Sigmoid colon (tissue), 7 donors: Measurements from ENCODE around the gene SLX4IP. TPM values are rescaled to one million over a fixed set of nuclear protein-coding genes. Genes with fewer than 3 reads are reported as not detected.

Experiments
- DNase-seq: peaks from one replicate; pipeline ENCODE4 v3.0.0-alpha.2; 2019
- H3K27ac ChIP-seq, 4 donors: fragments of 200-600 bp; sonication (generic); one replicate each; pipeline ENCODE4 v1.5.1; 2016 to 2019; ENCODE audit warnings: mild to moderate bottlenecking in 1 of 4
- H3K27me3 ChIP-seq, 3 donors: fragments of 200-600 bp; sonication (generic); one replicate each; pipeline ENCODE4 v1.5.1; 2019; ENCODE audit warnings: mild to moderate bottlenecking in 1 of 3
- H3K36me3 ChIP-seq, 4 donors: fragments of 200-600 bp; sonication (generic); one replicate each; pipeline ENCODE4 v1.5.1; 2016 to 2019
- H3K4me1 ChIP-seq, 4 donors: fragments of 200-600 bp; sonication (generic); one replicate each; pipeline ENCODE4 v1.5.1; 2017 to 2019
- H3K4me3 ChIP-seq, 4 donors: fragments of 200-600 bp; sonication (generic); one replicate each; pipeline ENCODE4 v1.5.1; 2017 to 2019; ENCODE audit warnings: mild to moderate bottlenecking in 2 of 4, moderate library complexity in 1 of 4
- H3K9me3 ChIP-seq, 4 donors: fragments of 200-600 bp in 3 of 4; sonication (generic) in 3 of 4; one replicate each; pipeline versions ENCODE4 v1.5.1 to v1.6.1; 2013 to 2019
- EP300 ChIP-seq, 4 donors: sonication (generic); formaldehyde crosslinking; IDR thresholded peaks; one replicate each; pipeline ENCODE4 v1.6.1; 2017; ENCODE audit warnings: antibody characterized with exemption in 4 of 4
- POLR2A ChIP-seq, 2 donors: fragments of 450-650 bp; IDR thresholded peaks; one replicate each; pipeline ENCODE4 v1.6.1; 2016; ENCODE audit warnings: antibody characterized with exemption in 2 of 2, mild to moderate bottlenecking in 2 of 2, moderate library complexity in 2 of 2
- POLR2AphosphoS5 ChIP-seq, 4 donors: sonication (generic); formaldehyde crosslinking; IDR thresholded peaks; one replicate each; pipeline ENCODE4 v1.6.1; 2017; ENCODE audit warnings: antibody characterized with exemption in 4 of 4
- WGBS, 2 donors: extraction: QIAGEN DNeasy Blood & Tissue Kit; methylation state at CpG; one replicate each; pipeline ENCODE4 v1.1.7; 2013; 5-methylcytosine and 5-hydroxymethylcytosine counted together
- intact Hi-C: fragments of 100-400 bp; cut with DNase I; formaldehyde crosslinking; loops from one replicate; pipeline ENCODE4 v1.15.1; 2023
- polyA plus RNA-seq, 3 donors: library from polyadenylated mRNA; stranded (reverse); fragments of 200-250 nt; gene quantifications; one replicate each; pipeline ENCODE4 v1.2.3, GENCODE V29; 2013
- total RNA-seq, 4 donors: library from RNA; depleted of rRNA; stranded (reverse); fragments of >200 nt; gene quantifications; one replicate each; pipeline ENCODE4 v1.1.0, GENCODE V29; 2016
- TF ChIP-seq, protein P1 (sequence below), 4 experiments: fragments of 450-650 bp in 3 of 4; fragments of 200-600 bp in 1 of 4; IDR thresholded peaks; one replicate each; pipeline ENCODE4 v1.5.1; 2016 to 2019; ENCODE audit warnings: antibody characterized with exemption in 4 of 4, mild to moderate bottlenecking in 3 of 4, moderate library complexity in 2 of 4
- donor health status: healthy with polysubstance abuse.
- donor health status: Bipolar disorder and iron deficiency.
- donor health status: healthy.

Gene SLX4IP
- total and polyA plus RNA-seq, 7 donors, result 1.2 to 4.2 (median 2.4) TPM

DNA sequence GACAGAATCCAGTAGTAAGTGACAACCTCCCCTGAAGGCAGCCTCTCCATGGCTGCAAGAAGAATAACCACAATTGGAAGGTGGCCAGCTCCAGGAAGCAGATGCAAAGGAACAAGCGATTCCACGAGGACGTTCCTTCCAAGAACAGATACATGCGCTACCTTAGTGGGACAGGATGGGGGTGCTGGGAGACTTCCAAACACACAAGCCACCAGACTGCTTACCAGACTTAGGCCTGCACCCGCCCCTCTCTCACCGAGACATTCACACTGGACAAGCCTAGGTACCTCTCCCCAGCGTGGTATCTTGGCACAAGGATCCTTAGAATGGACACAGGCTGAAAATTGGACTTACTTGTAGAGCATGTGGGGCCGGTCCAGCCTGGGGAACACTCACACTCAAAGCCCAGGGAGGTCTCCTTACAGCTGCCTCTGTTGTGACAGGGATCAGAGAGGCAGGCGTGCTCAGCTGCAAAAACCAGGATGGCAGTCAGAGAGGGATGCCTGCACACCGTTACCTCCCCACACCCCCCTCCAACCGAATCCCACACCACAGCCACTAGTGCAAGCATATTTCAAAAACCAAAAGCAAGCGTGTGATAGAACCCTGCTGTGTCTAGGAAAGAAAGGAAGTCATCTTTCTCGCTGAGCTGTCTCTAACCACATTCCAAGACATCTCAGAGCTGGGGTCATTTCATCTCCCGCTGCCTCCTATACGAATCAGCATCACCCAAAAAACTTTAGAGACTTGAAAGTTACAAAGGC is 216.3 kb downstream of the SLX4IP start:
- peak overlapping the region; percentile 27 to 87 (median 83) for H3K27ac ChIP-seq
- H3K36me3 ChIP-seq, result peaks cover 21 to 72% (median 44%) of the 10 kb centered on the region in 4 donors
- no peaks in the 10 kb centered on the region for H3K9me3 ChIP-seq
- 62 to 78% methylated on average over 15 of the region's 15 CpGs for WGBS, 2 donors
- peak; percentile 85 for DNase-seq
- peak in 1 of 4 donors; percentile 32 for TF ChIP-seq POLR2AphosphoS5 (IDR thresholded peaks at IDR 0.05)
- TF ChIP-seq EP300 (IDR thresholded peaks at IDR 0.05), result no peak
- intact Hi-C loops, result loop anchor here (5.0 kb wide), 1 partner anchor 179 kb away; no protein-coding TSS in a partner anchor
- H3K27me3 ChIP-seq, result no peaks in the 10 kb centered on the region
- H3K4me1 ChIP-seq, result peaks cover 0 to 59% (median 55%) of the 10 kb centered on the region in 4 donors
- no peak overlapping the region for H3K4me3 ChIP-seq

DNA sequence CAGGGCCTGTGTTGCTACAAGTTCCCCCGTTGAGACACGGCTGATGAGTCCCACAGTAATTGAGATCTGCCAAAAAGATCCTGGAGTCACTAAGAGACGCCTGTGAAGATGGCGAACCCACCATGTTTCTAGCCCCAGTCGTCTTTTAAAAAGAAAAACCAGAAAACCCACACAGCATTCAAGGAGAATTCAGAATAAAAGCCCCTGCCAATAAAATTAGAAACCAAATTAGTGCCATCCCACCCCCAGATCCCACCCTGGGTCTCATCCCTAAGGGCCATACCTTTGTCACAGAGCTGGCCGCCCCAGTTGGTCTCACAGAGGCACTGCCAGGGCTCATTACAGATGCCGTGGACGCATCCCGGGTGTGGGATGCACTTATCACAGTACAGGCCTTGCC is 217.1 kb downstream of the SLX4IP start:
- intact Hi-C loops, result loop anchor here (2.0 to 5.0 kb wide), 2 partner anchors 19 to 180 kb away; no protein-coding TSS in a partner anchor
- H3K27me3 ChIP-seq, result no peaks in the 10 kb centered on the region
- WGBS, 2 donors, result 89 to 90% methylated on average over 9 of the region's 9 CpGs
- peak overlapping the region; percentile 7 to 87 (median 83) for H3K27ac ChIP-seq
- peaks cover 14 to 72% (median 37%) of the 10 kb centered on the region in 4 donors for H3K36me3 ChIP-seq
- H3K4me1 ChIP-seq, result peaks cover 0 to 66% (median 61%) of the 10 kb centered on the region in 4 donors
- no peaks in the 10 kb centered on the region for H3K9me3 ChIP-seq
- no peak overlapping the region for H3K4me3 ChIP-seq
- TF ChIP-seq EP300 (IDR thresholded peaks at IDR 0.05) (no peak), POLR2AphosphoS5 (IDR thresholded peaks at IDR 0.05) (no peak), POLR2A (IDR thresholded peaks at IDR 0.05) (no peak)
- TF ChIP-seq, protein P1, sequence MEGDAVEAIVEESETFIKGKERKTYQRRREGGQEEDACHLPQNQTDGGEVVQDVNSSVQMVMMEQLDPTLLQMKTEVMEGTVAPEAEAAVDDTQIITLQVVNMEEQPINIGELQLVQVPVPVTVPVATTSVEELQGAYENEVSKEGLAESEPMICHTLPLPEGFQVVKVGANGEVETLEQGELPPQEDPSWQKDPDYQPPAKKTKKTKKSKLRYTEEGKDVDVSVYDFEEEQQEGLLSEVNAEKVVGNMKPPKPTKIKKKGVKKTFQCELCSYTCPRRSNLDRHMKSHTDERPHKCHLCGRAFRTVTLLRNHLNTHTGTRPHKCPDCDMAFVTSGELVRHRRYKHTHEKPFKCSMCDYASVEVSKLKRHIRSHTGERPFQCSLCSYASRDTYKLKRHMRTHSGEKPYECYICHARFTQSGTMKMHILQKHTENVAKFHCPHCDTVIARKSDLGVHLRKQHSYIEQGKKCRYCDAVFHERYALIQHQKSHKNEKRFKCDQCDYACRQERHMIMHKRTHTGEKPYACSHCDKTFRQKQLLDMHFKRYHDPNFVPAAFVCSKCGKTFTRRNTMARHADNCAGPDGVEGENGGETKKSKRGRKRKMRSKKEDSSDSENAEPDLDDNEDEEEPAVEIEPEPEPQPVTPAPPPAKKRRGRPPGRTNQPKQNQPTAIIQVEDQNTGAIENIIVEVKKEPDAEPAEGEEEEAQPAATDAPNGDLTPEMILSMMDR (IDR thresholded peaks at IDR 0.05), result no peak
- no peak for DNase-seq

DNA sequence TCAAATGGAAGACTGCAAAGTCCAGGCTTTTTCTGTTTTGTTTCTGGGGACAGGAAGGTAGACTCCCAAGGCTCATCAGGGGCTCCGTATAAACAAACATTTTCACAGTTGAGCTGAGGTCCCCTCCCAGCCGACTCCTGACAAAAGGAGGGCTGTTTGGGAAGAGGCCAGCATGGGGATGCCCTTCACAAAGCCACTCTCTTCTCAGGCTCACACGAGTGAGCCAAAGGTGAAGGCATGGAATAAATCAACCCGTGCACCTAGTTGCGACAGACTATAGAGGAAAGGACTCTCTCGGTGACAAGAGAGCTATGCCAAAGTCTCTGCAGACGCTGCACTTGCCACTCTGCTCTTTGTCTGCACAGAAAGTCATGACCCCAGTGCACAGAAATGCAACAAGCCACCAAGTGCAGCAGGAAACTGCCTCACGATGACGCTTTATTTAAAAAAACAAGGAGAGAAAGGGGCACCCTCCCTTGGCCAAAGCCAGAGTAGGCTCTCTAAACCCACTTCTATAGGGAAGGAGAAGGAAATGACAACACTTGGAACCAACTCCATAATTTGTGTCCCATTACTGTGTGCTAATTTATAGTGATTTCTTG is 217.7 kb downstream of the SLX4IP start:
- no peaks in the 10 kb centered on the region for H3K27me3 ChIP-seq
- H3K9me3 ChIP-seq, result no peaks in the 10 kb centered on the region
- WGBS, 2 donors, result 66 to 77% methylated on average over 9 of the region's 9 CpGs
- TF ChIP-seq, protein P1 (IDR thresholded peaks at IDR 0.05), result no peak
- peak in 3 of 4 donors; percentile 42 to 62 (median 52) for TF ChIP-seq POLR2AphosphoS5 (IDR thresholded peaks at IDR 0.05)
- no peak for TF ChIP-seq POLR2A (IDR thresholded peaks at IDR 0.05)
- TF ChIP-seq EP300 (IDR thresholded peaks at IDR 0.05), result peak in 2 of 4 donors; percentile 4 to 14
- peak overlapping the region in 3 of 4 donors; percentile 31 to 40 (median 38) for H3K4me3 ChIP-seq
- peak; percentile 67 for DNase-seq
- intact Hi-C loops, result loop anchor here (2.0 to 5.0 kb wide), 2 partner anchors 18 to 180 kb away; no protein-coding TSS in a partner anchor
- H3K36me3 ChIP-seq, result peaks cover 12 to 71% (median 32%) of the 10 kb centered on the region in 4 donors
- peak overlapping the region; percentile 55 to 87 (median 83) for H3K27ac ChIP-seq
- H3K4me1 ChIP-seq, result peaks cover 0 to 72% (median 66%) of the 10 kb centered on the region in 4 donors

DNA sequence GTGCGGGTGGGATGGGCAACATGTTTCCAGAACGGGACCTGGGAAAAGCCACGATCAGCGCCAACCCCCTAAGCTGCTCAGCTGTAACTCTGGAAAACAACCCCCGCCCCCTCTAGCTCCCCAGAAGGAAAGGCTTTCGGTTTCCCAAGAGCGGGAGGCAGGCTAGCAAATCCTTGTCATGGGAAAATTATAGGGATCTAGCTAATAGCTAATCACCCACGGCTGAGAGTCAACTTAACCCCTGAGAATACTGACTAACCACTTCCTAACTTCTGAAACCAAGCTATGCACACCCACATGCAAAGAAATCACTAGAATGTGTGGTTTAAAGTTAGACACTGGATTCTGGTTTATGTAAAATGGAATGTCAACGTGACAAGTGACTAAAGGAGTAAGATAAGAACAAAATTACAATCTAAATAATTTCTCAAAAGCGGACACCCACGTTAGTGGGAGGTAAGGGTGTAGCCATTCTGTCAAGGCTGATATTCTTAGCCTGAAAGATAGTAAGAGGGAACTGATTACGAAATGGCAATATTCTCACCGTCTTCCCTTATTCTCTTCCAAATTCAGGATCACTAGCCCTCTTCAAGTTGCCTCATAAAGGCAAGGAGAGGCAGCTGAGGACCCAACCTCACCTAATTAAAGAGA is 218.6 kb downstream of the SLX4IP start:
- 65 to 72% methylated on average over 13 of the region's 13 CpGs for WGBS, 2 donors
- Histone ChIP-seq H3K27ac (peak overlapping the region; percentile 55 to 87 (median 83)), H3K27me3 (no peaks in the 10 kb centered on the region), H3K9me3 (no peaks in the 10 kb centered on the region), H3K4me1 (peaks cover 0 to 80% (median 74%) of the 10 kb centered on the region in 4 donors), H3K36me3 (peaks cover 12 to 71% (median 27%) of the 10 kb centered on the region in 4 donors), H3K4me3 (peak overlapping the region; percentile 13 to 40 (median 34))
- intact Hi-C loops, result loop anchor here (2.0 to 5.0 kb wide), 2 partner anchors 17 to 181 kb away; no protein-coding TSS in a partner anchor
- TF ChIP-seq, protein P1 (IDR thresholded peaks at IDR 0.05), result no peak
- TF ChIP-seq EP300 (IDR thresholded peaks at IDR 0.05), result no peak
- peak in 2 of 4 donors; percentile 11 to 38 for TF ChIP-seq POLR2AphosphoS5 (IDR thresholded peaks at IDR 0.05)
- TF ChIP-seq POLR2A (IDR thresholded peaks at IDR 0.05), result no peak
- DNase-seq, result peak; percentile 88
